ENCODE data around the gene SUMO3. TPM values are rescaled to one million over a fixed set of nuclear protein-coding genes. Genes with fewer than 3 reads are reported as not detected.

The SUMO3 gene
- total RNA-seq, 1 donor from 2014 or later: 90.0 TPM

DNA sequence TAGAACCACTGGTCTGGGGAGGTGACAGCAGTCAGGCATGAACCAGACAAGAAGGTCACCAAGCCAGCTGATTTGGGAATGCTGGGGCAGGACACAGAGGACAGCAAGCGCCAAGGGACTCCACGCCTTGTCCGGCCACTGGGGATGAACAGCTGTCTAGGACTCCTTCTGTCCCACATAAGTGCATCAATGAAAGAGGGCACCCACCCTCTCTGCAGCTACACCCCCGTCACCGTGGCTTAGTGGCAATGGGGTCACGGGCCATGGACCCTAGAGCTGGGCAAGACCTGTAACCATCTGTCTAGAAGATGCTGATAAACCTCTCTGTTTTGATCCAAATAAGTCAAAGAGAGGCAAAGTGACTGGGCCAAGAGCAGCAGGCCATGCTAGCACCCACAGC is 33.1 kb downstream of the SUMO3 start:
- intact Hi-C loops (cut with micrococcal nuclease): no loop called here

DNA sequence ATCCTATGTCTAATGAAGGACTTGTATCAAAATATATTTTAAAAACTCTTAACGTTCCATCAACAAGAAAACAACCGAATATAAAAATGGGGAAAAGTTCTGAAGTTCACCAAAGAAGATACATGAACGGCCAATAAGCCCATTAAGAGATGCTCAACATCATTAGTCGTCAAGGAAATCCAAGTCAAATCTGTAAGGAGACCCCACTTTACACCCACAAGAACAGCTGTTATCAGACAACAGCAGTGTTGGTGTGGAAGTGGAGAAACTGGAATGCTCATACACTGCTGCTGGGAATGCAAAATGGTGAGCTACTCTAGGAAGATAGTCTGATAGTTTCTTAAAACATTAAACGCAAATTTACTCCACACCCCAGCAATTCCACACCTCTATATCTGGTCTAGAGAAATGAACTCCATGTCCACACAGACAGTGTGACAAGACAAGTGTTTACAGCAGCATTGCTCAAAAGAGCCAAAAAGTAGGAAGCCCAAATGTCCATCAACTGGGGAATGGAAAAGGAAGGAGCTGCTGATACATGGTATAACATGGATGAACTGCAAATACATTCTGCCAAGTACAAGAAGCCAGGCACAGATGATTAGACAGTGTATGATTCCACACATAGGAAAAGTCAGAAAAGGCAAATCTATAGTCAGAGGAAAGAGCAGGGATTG is 34.7 kb downstream of the SUMO3 start:
- intact Hi-C loops (cut with micrococcal nuclease): no loop called here

DNA sequence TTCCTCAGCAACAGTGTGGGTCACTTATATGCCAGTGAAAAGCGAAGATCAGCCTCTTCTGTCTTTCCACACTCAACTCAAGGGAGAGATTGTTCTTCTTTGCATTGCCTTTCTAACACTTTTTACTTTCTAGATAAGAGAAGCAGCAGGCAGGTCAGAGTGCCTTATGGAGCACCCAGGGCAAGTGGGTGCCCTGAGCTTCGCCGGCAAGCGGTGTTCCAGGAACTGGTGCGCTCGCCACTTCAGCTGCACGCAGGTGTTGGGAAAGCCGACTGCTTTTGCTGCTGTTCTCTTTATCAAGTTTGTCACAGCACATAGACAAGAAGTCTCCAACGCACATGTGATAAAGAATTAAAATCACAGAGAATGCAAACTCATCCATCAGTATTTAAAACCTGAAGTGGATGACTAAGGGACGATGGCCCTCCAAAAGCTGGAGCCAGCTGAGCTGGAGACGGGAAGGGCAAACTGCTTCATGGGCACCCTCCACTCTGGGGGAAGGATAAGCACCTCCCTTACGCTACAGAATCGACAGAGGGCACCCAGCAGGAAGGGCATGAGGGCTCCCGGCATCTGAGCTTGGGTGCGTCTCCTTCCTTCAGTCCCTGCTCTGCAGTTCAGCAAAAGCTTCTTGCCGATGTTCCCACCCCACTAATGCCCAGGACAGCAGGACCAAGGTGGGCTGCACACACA is 36.9 kb downstream of the SUMO3 start:
- intact Hi-C loops (cut with micrococcal nuclease): no loop called here

DNA sequence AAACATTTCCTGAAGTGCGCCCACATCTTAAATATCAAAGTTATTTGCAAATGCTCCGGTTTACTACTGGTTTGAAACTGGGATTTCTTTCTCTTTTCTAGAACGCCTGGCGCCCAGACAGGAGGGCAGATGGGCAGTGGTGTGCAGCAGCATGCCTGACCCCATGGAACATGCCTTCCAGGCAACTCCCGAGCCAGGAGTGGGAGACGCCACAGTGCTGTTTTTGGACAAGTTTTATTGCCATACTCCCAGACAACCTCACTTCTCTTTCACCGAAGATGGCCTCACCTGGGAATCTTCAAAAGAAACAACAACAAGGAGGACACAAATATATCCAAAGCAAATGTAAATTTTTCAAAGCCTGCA is 37.7 kb downstream of the SUMO3 start:
- intact Hi-C loops (cut with micrococcal nuclease): no loop called here

DNA sequence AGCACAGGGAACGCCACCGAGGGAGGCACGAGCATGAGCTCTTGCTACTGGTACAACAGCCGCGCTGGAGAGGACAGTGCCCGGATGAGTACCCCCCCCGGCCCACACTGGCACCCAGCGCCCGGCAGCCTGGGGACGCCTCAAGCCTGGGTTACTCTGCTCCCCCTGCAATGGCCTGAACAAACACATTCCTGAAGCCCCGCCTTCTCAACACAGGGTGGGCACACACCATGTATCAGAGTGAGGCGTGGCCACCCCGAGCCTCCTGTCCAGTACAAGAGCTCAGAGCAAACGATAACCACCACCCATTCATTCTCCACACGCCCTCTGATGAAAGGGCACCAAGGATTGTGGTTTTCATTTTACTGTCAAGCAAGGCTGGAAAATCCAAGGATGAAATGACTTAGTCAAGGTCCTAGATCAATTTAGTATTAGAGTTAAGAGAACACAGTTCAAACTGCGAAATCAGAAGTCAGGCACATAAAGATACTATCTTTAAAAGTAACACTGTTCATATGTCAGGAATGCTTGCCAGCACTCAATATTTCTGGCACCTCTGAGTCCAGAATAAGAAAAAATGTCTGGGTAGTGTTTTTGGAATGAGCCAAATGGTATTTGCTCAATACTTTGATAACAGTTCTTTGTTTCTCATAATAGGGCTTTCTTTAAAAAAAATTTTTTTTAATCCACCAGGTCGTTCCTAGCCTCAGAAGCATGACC is 38.3 kb downstream of the SUMO3 start:
- intact Hi-C loops (cut with micrococcal nuclease): no loop called here

DNA sequence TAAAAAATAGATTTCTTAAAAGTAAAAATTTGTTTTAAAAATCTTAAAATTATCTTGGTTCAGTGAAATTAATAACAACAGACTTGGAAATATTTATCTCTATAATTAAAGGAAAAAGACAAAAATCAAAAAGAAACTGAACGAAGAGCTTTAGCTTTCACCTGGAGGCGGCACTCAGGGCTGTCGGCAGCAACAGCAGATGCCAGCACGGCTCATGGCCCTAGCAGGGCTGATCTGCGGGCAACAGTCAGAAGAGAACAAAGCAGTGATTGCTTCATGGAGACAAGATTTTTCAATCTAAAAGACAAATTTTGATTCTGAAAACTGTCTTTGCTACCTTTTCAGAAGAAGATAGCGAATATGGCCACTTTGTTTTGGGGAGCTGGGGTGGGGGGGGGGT is 38.9 kb downstream of the SUMO3 start:
- intact Hi-C loops (cut with micrococcal nuclease): no loop called here

DNA sequence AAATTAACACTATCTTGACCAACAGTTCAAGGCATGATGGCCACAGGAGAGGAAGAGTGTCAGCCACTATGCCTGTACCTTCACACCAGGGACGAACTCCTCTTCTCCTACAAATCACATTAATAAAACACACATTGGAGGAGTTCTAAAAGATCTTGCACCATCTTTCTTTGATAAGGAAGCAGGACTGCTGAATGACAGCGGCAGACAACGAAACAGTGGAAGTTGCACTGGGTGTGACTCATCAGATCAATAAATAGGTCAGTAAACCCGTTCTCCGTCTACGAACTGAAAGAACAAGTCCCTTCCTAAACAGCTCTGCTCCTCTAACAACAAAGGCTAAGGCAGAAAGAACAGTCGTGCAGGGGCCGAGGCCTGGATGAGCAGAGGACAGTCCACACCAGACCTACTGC is 39.4 kb downstream of the SUMO3 start:
- intact Hi-C loops (cut with micrococcal nuclease): no loop called here

DNA sequence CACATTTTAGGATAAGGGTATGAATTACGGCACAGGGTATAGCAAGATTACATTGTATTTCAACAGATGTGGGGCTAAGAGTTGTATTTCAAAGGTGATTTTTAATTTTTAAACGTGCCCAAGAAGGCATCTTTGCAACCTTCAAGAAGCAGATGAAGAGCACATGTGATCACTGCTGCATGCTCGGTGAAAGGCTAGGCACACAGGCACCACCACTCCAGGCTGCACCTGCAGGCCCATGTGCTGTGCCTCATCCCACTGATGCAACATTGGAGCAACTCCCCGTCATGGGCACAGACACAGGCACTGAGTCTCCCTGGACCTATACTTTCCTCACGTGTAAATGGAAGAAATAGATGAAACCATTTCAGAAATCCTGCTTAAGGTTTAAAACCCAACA is 39.8 kb downstream of the SUMO3 start:
- intact Hi-C loops (cut with micrococcal nuclease): no loop called here

DNA sequence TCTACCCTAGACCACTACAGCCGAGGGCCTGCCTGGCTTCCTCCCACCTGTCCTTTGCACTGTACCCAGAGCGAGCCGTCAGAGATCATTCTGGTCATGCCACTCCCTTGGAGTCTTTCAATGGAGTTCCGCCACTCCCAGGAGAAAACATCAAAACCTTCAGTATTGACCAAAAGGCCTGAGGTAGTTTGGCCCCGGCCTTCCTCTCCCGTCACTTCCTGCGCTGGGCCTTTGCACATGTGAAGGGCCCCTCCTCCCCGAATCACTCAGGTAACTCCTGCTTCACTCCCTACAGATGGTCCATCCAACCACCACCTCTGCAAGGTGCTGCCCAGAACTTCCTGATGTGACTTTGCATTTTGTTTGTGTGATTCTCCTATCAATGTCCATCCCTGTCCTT is 42.9 kb downstream of the SUMO3 start:
- intact Hi-C loops (cut with micrococcal nuclease): no loop called here

DNA sequence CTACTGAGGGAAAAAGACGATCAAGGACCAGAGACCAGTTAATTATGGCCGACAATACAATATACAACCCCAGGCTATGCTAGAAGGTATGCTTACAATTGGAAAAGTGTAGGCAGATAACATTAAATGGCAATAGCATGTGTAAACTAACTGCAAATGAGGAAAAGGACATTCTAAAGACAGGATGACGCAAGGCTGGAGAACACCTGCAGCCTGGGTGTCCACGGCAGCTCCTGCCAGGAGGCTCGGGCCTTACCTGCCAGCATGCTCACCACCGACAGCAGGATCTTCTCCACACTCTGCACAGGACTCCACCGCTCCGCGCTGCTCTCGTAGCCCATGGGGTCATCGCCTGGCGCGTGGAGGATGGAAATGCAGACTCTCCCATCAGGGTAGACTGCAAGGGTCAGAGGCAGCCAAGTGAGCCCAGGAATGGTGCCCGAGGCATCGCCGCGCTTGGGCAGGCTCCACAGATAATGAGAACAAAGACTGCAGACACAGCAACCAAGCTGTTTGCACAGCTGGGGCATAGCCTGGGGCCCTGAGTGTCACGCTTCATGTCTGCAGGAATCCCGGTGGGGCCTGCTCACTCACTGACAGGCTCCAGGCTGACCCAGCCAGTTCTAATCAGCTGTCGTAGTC is 44.5 kb downstream of the SUMO3 start:
- intact Hi-C loops (cut with micrococcal nuclease): no loop called here

DNA sequence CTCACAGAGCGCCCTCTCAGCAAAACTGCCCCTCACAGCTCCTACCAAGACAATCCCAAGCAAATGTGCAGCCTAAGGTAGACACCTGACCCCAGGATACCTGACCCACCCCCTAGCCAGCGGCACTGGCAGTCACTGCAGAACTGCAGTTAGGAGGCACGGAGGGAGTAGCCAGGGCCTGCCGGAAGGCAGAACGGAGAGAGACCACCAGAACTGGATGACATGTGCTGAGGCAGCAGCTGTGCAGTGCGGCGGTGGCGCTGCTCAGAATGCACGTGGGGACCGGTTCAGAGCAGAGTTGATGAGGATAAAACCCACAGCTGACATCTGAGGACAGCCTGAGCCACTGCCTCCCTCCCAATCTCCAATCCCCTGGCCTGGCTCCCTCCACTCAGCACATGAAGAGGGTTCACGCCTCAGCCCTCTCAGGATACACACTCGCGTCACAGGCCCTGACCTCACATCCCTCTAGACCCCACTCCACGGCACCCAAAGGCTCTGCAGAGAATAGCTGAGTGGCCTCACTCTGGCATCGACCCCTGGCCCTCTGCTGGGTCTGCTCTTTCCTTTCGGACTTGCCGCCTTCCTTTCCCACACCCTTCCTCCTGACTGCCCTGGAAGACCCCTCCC is 45.9 kb downstream of the SUMO3 start:
- intact Hi-C loops (cut with micrococcal nuclease): no loop called here

DNA sequence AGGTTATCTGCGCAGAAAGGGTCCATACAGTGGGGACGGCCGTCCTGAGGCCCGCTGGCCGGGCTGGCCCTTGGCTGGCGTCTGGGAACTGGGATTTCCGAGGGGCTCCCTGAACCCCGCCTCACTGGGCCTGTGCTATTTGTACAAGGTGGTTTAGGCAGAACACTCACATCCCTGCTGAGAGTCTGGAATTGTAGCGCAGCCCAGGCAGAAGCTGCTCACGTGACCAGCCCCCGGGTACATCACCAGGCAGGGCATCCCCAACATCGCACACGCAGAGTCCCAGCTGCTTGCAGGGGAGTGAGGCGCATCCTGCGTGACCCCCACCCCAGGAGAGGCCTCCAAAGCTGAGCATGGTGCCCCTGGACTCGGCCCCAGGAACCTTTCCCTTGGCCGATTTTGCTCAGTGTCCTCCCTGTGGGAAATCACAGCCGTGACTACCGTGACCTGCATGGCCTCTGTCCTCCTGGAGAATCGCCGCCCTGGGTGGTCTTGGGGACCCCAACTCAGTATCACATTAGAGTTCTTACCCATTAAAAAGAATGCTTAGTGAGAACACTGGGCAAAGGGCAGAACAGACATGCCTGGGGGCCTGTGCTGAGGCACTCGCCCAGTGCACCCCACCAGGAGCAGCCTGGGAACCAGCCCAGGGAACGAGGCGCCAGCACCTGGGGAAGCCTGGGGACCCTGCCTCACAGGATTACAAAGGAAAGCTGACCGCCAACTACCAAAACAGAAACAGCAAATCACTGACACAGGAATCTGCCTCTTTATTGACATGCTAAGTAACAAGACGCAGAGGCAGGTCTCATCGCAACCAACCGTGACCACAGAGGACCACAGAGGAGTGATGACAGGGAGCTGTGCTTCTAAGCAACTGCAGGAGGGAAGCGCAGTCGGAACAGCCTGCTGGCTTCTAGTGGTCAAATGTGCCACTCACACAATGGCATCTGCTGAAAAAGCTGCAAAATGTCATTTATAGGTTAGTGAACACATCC is 49.7 kb downstream of the SUMO3 start:
- intact Hi-C loops (cut with micrococcal nuclease): no loop called here

DNA sequence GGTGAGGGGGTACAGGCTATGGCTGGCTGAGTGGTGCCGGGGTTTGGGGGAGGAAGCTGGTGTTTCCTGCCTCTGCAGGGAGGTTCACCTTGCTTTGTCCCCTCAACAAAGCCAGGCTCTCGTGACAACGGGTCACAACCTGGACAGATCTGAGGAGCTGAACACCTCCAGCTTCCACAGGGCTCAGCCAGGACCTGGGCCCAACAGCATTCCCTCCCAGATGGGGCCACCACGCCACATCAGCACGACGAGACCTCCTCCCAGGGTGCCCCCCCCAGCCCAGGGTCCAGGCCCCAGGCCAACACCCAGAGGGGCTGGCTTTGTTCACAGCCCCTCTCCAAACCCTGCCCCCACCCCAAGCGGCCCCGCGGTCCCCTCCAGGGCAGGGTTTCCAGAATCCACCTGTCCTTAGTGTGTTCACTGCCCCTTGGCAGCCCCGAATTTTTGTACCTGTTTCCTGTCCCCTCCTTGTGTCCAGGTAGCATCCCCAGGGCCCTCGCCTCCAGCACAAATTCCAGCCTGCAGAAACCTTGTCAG is 51.0 kb downstream of the SUMO3 start:
- intact Hi-C loops (cut with micrococcal nuclease): no loop called here

DNA sequence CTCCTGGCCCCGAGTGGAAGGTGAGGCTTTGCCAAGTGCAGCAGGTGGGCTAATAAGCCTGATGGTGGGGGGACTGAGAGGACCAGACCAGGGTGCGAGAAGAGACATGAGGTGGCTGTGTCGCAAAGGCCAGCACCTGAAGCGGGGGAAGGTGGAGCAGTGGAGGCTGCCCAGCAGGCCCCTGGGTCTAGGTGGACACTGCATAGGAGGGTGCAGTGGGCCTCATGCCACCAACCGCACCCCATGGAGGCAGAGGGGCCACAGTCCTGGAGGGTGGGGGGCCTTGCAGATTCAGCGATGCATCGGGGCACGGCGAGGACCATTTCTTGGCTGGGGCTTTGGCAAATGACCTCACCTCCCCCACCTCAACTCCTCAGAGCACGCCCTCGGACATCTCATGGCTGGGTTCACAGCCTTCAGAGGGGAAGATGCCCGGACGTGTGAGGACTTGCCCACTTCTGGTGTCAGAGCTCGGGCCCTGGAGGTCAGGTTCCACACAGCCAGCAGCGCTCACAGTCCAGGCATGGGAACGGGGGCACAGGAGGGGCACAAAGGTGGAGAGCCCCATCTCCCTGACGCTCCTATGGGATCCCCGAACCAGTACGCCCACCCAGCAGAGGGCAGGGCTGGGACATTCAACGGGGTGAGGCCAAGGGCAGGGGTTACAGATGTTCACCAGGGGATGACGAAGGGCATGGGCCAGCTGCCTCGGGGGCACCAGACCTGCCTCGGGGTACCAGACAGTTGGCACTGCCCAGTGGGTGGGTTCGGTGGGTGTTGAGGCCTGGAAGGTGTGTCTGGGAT is 51.6 kb downstream of the SUMO3 start:
- intact Hi-C loops (cut with micrococcal nuclease): no loop called here

DNA sequence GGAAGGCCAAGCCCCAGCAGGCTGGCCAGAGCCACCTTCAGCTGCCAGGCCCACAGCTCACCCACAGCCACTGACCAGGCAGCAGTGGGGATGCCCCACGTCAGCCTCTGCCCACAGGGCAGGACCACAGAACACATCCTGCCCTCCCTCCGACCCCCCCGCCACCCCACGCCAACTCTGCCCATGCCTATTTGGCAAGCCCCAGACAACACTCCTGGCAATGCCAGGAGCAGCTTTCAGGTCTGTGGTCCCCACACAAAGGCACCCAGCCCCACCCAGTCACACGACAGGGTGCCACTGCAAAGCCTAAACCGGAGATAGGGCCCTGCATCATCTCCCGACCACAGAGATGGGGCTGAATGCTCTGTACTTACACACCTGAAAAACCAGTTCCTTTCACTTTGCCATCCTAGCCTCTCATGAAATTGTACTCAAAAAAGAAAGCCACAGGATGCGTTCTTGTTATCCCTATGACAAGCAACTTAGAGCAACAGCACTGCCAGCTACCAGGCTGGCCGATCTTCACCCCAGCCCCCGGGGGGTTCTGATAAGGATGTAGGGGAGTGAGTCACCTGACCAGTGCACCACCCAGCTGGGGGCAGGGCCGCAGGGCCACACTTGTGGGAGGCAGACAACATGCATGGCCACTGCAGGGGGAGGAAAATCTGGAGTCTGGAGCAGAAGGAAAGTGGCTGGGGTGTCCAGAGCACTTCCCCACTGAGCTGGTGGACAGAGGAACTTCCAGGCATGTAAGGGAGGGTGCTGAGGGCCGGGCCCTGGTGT is 52.4 kb downstream of the SUMO3 start:
- intact Hi-C loops (cut with micrococcal nuclease): no loop called here

DNA sequence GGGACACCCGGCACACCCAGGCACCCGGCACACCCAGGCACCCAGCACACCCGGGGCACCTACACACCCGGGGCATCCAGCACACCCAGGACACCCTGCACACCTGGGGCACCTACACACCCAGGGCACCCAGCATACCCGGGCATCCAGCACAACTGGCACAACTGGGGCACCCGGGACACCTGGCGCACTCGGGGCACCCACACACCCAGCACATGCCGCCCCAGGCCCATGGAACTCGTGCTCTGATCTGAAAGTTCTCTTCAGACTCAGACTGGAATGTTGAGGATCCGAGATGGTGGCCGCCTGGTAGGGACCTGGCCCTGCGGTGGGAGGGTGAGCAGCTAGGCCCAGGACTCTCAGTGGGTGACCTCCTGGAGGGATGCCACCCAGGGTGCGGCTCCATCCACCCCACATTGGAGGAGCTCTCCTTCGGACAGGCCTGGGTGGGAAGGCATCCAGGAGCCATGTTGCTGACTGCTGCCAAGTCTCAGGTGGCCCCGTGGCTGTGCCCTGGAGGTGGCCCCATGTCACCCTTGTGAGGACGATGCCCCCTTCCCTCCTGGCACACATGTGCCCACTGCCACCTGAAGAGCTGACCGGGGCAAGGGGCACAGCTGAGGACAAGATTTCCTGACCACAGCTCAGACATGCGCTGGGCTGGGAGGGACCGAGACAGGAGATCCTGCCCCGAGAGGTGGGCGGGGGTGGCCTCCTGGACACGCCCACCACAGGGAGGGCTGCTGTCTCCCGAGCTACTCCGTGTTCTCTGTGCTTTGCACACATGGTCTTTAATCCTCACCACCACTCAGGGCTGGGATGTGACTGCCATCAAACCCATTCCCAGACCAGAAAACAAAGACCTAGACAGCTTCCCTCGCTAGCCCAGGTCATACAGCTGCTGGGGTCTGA is 53.3 kb downstream of the SUMO3 start:
- intact Hi-C loops (cut with micrococcal nuclease): no loop called here

Data from T-helper 1 cell treated with Interleukin-12 subunit alpha and Interleukin-12 subunit beta and Interleukin-4 antibody, amounts not matched to agents 30 ng/mL and 1 ng/mL, for 36 hours (primary cell).